IMR-90 (cell line): ENCODE measurements around the gene PAPLN. TPM values are rescaled to one million over a fixed set of nuclear protein-coding genes. Genes with fewer than 3 reads are reported as not detected.

Experiments
- ATAC-seq: fragments of 200-7000 bp; cut with Tn5 transposase; 2 replicates; pipeline ENCODE4 v1.9.1; 2020; ENCODE audit warnings: low read depth, mild to moderate bottlenecking, moderate library complexity
- BruUV-seq: library from RNA; stranded (reverse); fragments of 400-500 nt; replicated peaks from 2 replicates; lab custom pipeline; 2021; lab: Mats Ljungman, UMichigan
- CTCF ChIA-PET: fragments of 300-600 bp; formaldehyde crosslinking; extraction: SDS; loops from one replicate; lab custom pipeline; 2021; ENCODE audit warnings: antibody characterized with exemption; lab: Yijun Ruan, JAX
- POLR2A ChIA-PET: fragments of 300-600 bp; sonication (Branson Sonifier 250); formaldehyde crosslinking; loops from one replicate; lab custom pipeline; 2022; ENCODE audit warnings: antibody characterized with exemption; ENCODE audit not compliant: unreplicated experiment; lab: Charles Lee
- DNase-seq: peaks from one replicate; pipeline ENCODE4 v3.0.0; 2013
- H2AFZ ChIP-seq: replicated peaks from 2 replicates; pipeline ENCODE3; 2013; ENCODE audit warnings: low read length, mild to moderate bottlenecking; ENCODE audit not compliant: poor library complexity
- H2AK5ac ChIP-seq: 2 replicates; pipeline ENCODE4 v1.6.1; 2013; ENCODE audit warnings: low read depth, low read length, inconsistent platforms
- H2AK9ac ChIP-seq: replicated peaks from 2 replicates; pipeline ENCODE3; 2013; ENCODE audit warnings: mild to moderate bottlenecking, low read depth, low read length, moderate library complexity; ENCODE audit not compliant: poor library complexity
- H2BK120ac ChIP-seq: 2 replicates; pipeline ENCODE4 v1.6.1; 2013; ENCODE audit warnings: low read depth, low read length, inconsistent platforms
- H2BK15ac ChIP-seq: 3 replicates; pipeline ENCODE4 v1.6.1; 2013; ENCODE audit warnings: low read depth, low read length, inconsistent platforms
- H2BK20ac ChIP-seq: 2 replicates; pipeline ENCODE4 v1.6.1; 2013; ENCODE audit warnings: low read depth, mild to moderate bottlenecking, inconsistent platforms, low read length, moderate library complexity
- H2BK5ac ChIP-seq: 2 replicates; pipeline ENCODE4 v1.6.1; 2013; ENCODE audit warnings: mild to moderate bottlenecking, low read depth, low read length, inconsistent platforms; ENCODE audit not compliant: poor library complexity, severe bottlenecking
- H3K14ac ChIP-seq: replicated peaks from 2 replicates; pipeline ENCODE4 v1.6.1; 2013; ENCODE audit warnings: low read depth, low read length, inconsistent platforms
- H3K18ac ChIP-seq: 2 replicates; pipeline ENCODE4 v1.6.1; 2013; ENCODE audit warnings: low read depth, low read length, control low read depth
- H3K23ac ChIP-seq: 2 replicates; pipeline ENCODE4 v1.6.1; 2013; ENCODE audit warnings: low read depth, low read length, inconsistent platforms
- H3K27ac ChIP-seq: 2 replicates; pipeline ENCODE4 v1.5.1; 2013; ENCODE audit warnings: mild to moderate bottlenecking, control low read depth, low read length; ENCODE audit not compliant: insufficient read depth
- H3K27me3 ChIP-seq: 2 replicates; pipeline ENCODE4 v1.6.1; 2013; ENCODE audit warnings: low read length; ENCODE audit not compliant: control insufficient read depth, insufficient read depth
- H3K36me3 ChIP-seq: 2 replicates; pipeline ENCODE4 v1.6.1; 2013; ENCODE audit warnings: low read length, mixed read lengths; ENCODE audit not compliant: control insufficient read depth, insufficient read depth
- H3K4ac ChIP-seq: 2 replicates; pipeline ENCODE4 v1.6.1; 2013; ENCODE audit warnings: low read depth, low read length, inconsistent platforms
- H3K4me1 ChIP-seq: 2 replicates; pipeline ENCODE4 v1.6.1; 2013; ENCODE audit warnings: low read length, mixed read lengths; ENCODE audit not compliant: control insufficient read depth, insufficient read depth
- H3K4me2 ChIP-seq: 2 replicates; pipeline ENCODE4 v1.6.1; 2013; ENCODE audit warnings: low read depth, mild to moderate bottlenecking, control low read depth, low read length, moderate library complexity
- H3K4me3 ChIP-seq: 2 replicates; pipeline ENCODE4 v1.5.1; 2013; ENCODE audit warnings: low read depth, mild to moderate bottlenecking, control low read depth, low read length, moderate library complexity; ENCODE audit not compliant: insufficient read depth
- H3K56ac ChIP-seq: 2 replicates; pipeline ENCODE4 v1.6.1; 2013; ENCODE audit warnings: low read length, inconsistent platforms; ENCODE audit not compliant: insufficient read depth; ENCODE audit errors: extremely low read depth
- H3K79me1 ChIP-seq, 2 experiments: 2 replicates each; pipeline ENCODE4 v1.6.1; 2013; ENCODE audit warnings: low read length in 2 of 2, inconsistent platforms in 1 of 2, low read depth in 1 of 2
- H3K9ac ChIP-seq: 2 replicates; pipeline ENCODE4 v1.6.1; 2013; ENCODE audit warnings: low read depth, low read length, control low read depth
- H3K9me1 ChIP-seq: 2 replicates; pipeline ENCODE4 v1.6.1; 2013; ENCODE audit warnings: low read length, inconsistent platforms; ENCODE audit not compliant: insufficient read depth
- H3K9me3 ChIP-seq: 2 replicates; pipeline ENCODE4 v1.6.1; 2013; ENCODE audit warnings: low read length; ENCODE audit not compliant: control insufficient read depth, insufficient read depth
- H4K20me1 ChIP-seq: 2 replicates; pipeline ENCODE4 v1.6.1; 2013; ENCODE audit warnings: low read length, inconsistent platforms; ENCODE audit not compliant: insufficient read depth
- H4K5ac ChIP-seq: 2 replicates; pipeline ENCODE4 v1.6.1; 2013; ENCODE audit warnings: mild to moderate bottlenecking, low read depth, low read length, control low read depth
- H4K8ac ChIP-seq, 2 experiments: 2 replicates each; pipeline ENCODE4 v1.6.1; 2013; ENCODE audit warnings: low read depth in 2 of 2, low read length in 2 of 2, control low read depth in 1 of 2, inconsistent platforms in 1 of 2
- H4K91ac ChIP-seq: 2 replicates; pipeline ENCODE4 v1.6.1; 2013; ENCODE audit warnings: low read depth, low read length, inconsistent platforms; ENCODE audit not compliant: insufficient read depth
- BHLHE40 ChIP-seq: fragments of 150-350 bp; IDR thresholded peaks from 2 replicates; pipeline ENCODE4 v1.6.1; 2016; ENCODE audit warnings: mild to moderate bottlenecking, low read depth, low read length
- CHD1 ChIP-seq: IDR thresholded peaks from 2 replicates; pipeline ENCODE4 v1.6.1; 2012; ENCODE audit warnings: low read depth, low read length, improper control_type of control experiment
- CTCF ChIP-seq: conservative IDR thresholded peaks from 2 replicates; pipeline ENCODE4 v1.5.1; 2012; ENCODE audit warnings: mild to moderate bottlenecking, low read depth, low read length, improper control_type of control experiment
- ELK1 ChIP-seq: fragments of 150-350 bp; IDR thresholded peaks from 2 replicates; pipeline ENCODE4 v1.6.1; 2016; ENCODE audit warnings: low read depth, mild to moderate bottlenecking, low read length, moderate library complexity, borderline replicate concordance
- MXI1 ChIP-seq: IDR thresholded peaks from 2 replicates; pipeline ENCODE4 v1.6.1; 2012; ENCODE audit warnings: low read depth, mild to moderate bottlenecking, low read length, moderate library complexity, borderline replicate concordance
- POLR2A ChIP-seq: IDR thresholded peaks from 2 replicates; pipeline ENCODE4 v1.6.1; 2012; ENCODE audit warnings: mild to moderate bottlenecking, low read depth, low read length
- RCOR1 ChIP-seq: IDR thresholded peaks from 2 replicates; pipeline ENCODE4 v1.6.1; 2012; ENCODE audit warnings: mild to moderate bottlenecking, low read length, improper control_type of control experiment; ENCODE audit not compliant: insufficient replicate concordance
- RFX5 ChIP-seq: IDR thresholded peaks from 2 replicates; pipeline ENCODE4 v1.8.0; 2012; ENCODE audit warnings: low read depth, mild to moderate bottlenecking, low read length, moderate library complexity
- SMC3 ChIP-seq: fragments of 150-350 bp; IDR thresholded peaks from 2 replicates; pipeline ENCODE4 v1.6.1; 2016; ENCODE audit warnings: low read depth, mild to moderate bottlenecking, antibody characterized with exemption, low read length, moderate library complexity
- USF2 ChIP-seq: fragments of 150-350 bp; IDR thresholded peaks from 2 replicates; pipeline ENCODE4 v1.6.1; 2017; ENCODE audit warnings: mild to moderate bottlenecking, antibody characterized with exemption, low read length, low read depth
- WGBS, 2 experiments: methylation state at CpG; one replicate each; pipeline versions ENCODE4 v1.1.5 to v1.1.7; 2013; ENCODE audit warnings: missing lambda C conversion rate in 2 of 2; ENCODE audit not compliant: insufficient read length in 1 of 2; ENCODE audit errors: extremely low coverage in 2 of 2; 5-methylcytosine and 5-hydroxymethylcytosine counted together
- dilution Hi-C: fragments of 300-500 bp; cut with HindIII; formaldehyde crosslinking; loops from one replicate; pipeline ENCODE4 v1.14.3; 2018; ENCODE audit warnings: low sequenced_read_pairs; ENCODE audit not compliant: unreplicated experiment
- in situ Hi-C: fragments of 300-500 bp; cut with MboI; formaldehyde crosslinking; loops from 3 replicates; pipeline ENCODE4 v1.14.3; 2019; ENCODE audit warnings: low sequenced_read_pairs, inconsistent platforms, mixed read lengths
- intact Hi-C: fragments of 100-400 bp; cut with micrococcal nuclease; formaldehyde crosslinking; loops from 2 replicates; pipeline ENCODE4 v1.10.0; 2022
- polyA plus RNA-seq, 3 experiments: library from polyadenylated mRNA; depleted of rRNA; stranded (reverse); fragments of >200 nt; gene quantifications; 2 replicates each; pipeline ENCODE4 v1.2.3, GENCODE V29; 2012; ENCODE audit warnings: low replicate concordance in 1 of 3
- total RNA-seq: library from RNA; depleted of rRNA; stranded (reverse); fragments of >200 nt; gene quantifications from 2 replicates; pipeline ENCODE4 v1.2.3, GENCODE V29; 2012

PAPLN gene
- total and polyA plus RNA-seq, 2 of the 4 experiments (the other 2 are of a cell fraction) = 0.36 to 1.2 TPM

- TF ChIP-seq MXI1 = no peak
Observed at GRCh38 chr14:73264080-73264884, 27.0 kb downstream of the PAPLN start (continued).

GRCh38 chr14:73264885-73265720 lies 27.8 kb downstream of the PAPLN start:
- Histone ChIP-seq H3K14ac (no peak overlapping the region), H2AK9ac (no peak overlapping the region), H2AK5ac (no peak overlapping the region), H3K27ac (no peak overlapping the region), H3K18ac (no peak overlapping the region), H3K36me3 (no peaks in the 10 kb centered on the region), H3K79me1 (no peaks in the 10 kb centered on the region), H3K4me1 (peaks cover 4% of the 10 kb centered on the region), H4K91ac (no peak overlapping the region), H2AFZ (peak overlapping the region; percentile 10), H3K27me3 (no peaks in the 10 kb centered on the region), H3K9ac (no peak overlapping the region), H3K9me3 (no peaks in the 10 kb centered on the region), H3K56ac (no peak overlapping the region), H2BK120ac (no peak overlapping the region), H3K9me1 (no peaks in the 10 kb centered on the region), H3K4me2 (no peak overlapping the region), H4K5ac (no peak overlapping the region), H4K8ac (no peak overlapping the region), H2BK15ac (no peak overlapping the region), H2BK20ac (no peak overlapping the region), H4K20me1 (no peaks in the 10 kb centered on the region), H3K4me3 (no peak overlapping the region), H2BK5ac (no peak overlapping the region), H3K23ac (no peak overlapping the region), H3K4ac (no peak overlapping the region)
- POLR2A ChIA-PET = no interaction called here
- WGBS, 2 experiments = 86% methylated on average over 8 of the region's 18 CpGs; no CpG with 5 or more reads in 1 of the 2 experiments
- no peak for ATAC-seq
- CTCF ChIA-PET = interaction anchor here (0.8 to 1.0 kb wide), 2 partner anchors 9 to 207 kb away, joined by 4 to 5 read pairs; no protein-coding TSS in a partner anchor
- dilution Hi-C loops = no loop called here
- intact Hi-C loops = no loop called here
- no peak for DNase-seq
- in situ Hi-C loops = no loop called here
- no TSS peak for BruUV-seq
- TF ChIP-seq MXI1 = no peak
- TF ChIP-seq USF2 = no peak
- TF ChIP-seq POLR2A = no peak
- no peak for TF ChIP-seq RFX5
- TF ChIP-seq CHD1 = no peak
- no peak for TF ChIP-seq CTCF
- TF ChIP-seq RCOR1 = no peak
- TF ChIP-seq SMC3 = no peak
- TF ChIP-seq BHLHE40 = no peak
- TF ChIP-seq ELK1 = no peak
